Karpas-422 (cell line): ENCODE results near the gene HOXD8. TPM values are rescaled to one million over a fixed set of nuclear protein-coding genes. Genes with fewer than 3 reads are reported as not detected.

Experiments used
- DNase-seq: peaks from one replicate; pipeline ENCODE4 v3.0.0-alpha.2; 2015
- H2AFZ ChIP-seq: fragments of 200-600 bp; sonication (generic); 2 replicates; pipeline ENCODE4 v1.6.1; 2014; ENCODE audit warnings: antibody characterized with exemption, low read length, mixed read lengths
- H3K27ac ChIP-seq: fragments of 200-600 bp; sonication (generic); 2 replicates; pipeline ENCODE4 v1.5.1; 2014; ENCODE audit warnings: mild to moderate bottlenecking, low read length, moderate library complexity
- H3K27me3 ChIP-seq: fragments of 200-600 bp; sonication (generic); 2 replicates; pipeline ENCODE4 v1.6.1; 2014; ENCODE audit warnings: low read length, mixed read lengths
- H3K36me3 ChIP-seq: fragments of 200-600 bp; sonication (generic); 2 replicates; pipeline ENCODE4 v1.6.1; 2014; ENCODE audit warnings: low read length, mixed read lengths; ENCODE audit not compliant: insufficient read depth
- H3K4me1 ChIP-seq: fragments of 200-600 bp; sonication (generic); 2 replicates; pipeline ENCODE4 v1.6.1; 2014; ENCODE audit warnings: mild to moderate bottlenecking, low read length, mixed read lengths
- H3K4me2 ChIP-seq: fragments of 200-600 bp; sonication (generic); 2 replicates; pipeline ENCODE4 v1.6.1; 2014; ENCODE audit warnings: low read length, low read depth, mild to moderate bottlenecking; ENCODE audit not compliant: poor library complexity, severe bottlenecking
- H3K4me3 ChIP-seq: fragments of 200-600 bp; sonication (generic); 2 replicates; pipeline ENCODE4 v1.5.1; 2014; ENCODE audit warnings: mild to moderate bottlenecking, antibody characterized with exemption, low read length, mixed read lengths
- H3K79me2 ChIP-seq: fragments of 200-600 bp; sonication (generic); 2 replicates; pipeline ENCODE4 v1.6.1; 2014; ENCODE audit warnings: mild to moderate bottlenecking, low read length, mixed read lengths
- H3K9ac ChIP-seq: fragments of 200-600 bp; sonication (generic); 2 replicates; pipeline ENCODE4 v1.6.0; 2014; ENCODE audit warnings: low read length
- H3K9me2 ChIP-seq: fragments of 200-600 bp; sonication (generic), shearing (Covaris generic); replicated peaks from 2 replicates; pipeline ENCODE4 v1.6.0; 2014; ENCODE audit warnings: mild to moderate bottlenecking, low read length, moderate library complexity; ENCODE audit not compliant: insufficient read depth
- H3K9me3 ChIP-seq: fragments of 300-700, 200-600 bp; sonication (generic); 2 replicates; pipeline ENCODE4 v1.6.1; 2014; ENCODE audit warnings: low read length, mixed read lengths
- H4K20me1 ChIP-seq: fragments of 200-600 bp; sonication (generic); 2 replicates; pipeline ENCODE4 v1.6.1; 2014; ENCODE audit warnings: mild to moderate bottlenecking, antibody characterized with exemption, low read length, low read depth; ENCODE audit not compliant: insufficient read depth
- total RNA-seq: library from RNA; depleted of rRNA; stranded (reverse); fragments of >200 nt; shearing (Covaris generic); gene quantifications from 2 replicates; pipeline ENCODE4 v1.2.3, GENCODE V29; 2014; ENCODE audit warnings: low replicate concordance

Gene HOXD8
- total RNA-seq, 1 experiment from 2014 or later: not detected

DNA sequence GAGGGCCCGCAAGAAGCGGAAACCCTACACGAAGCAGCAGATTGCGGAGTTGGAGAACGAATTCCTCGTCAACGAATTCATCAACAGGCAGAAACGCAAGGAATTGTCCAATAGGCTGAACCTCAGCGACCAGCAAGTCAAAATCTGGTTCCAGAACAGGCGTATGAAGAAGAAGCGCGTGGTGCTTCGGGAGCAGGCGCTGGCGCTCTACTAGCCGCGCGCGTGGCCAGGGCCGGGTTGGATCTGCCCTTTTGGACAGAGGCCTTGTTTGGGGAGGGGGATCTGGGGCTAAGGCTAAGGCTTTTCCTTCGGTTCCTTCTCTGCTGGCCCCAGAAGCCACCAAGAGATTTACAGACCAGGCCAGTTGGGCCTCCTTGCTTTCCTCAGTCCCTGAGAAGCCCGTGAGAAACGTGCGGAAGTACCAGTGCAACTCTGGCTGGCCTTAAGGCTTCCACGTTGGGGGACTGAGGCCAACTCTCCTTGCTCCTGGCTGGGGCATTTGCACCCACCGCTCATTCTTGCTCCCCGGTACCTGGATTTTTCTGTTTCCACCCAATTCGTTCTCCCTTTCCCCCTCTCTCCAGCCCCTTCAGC is 28.9 kb upstream of the HOXD8 start:
- DNase-seq: no peak
- Histone ChIP-seq H3K9me3 (no peaks in the 10 kb centered on the region), H3K4me1 (peaks cover 17% of the 10 kb centered on the region), H3K9ac (no peak overlapping the region), H3K27ac (no peak overlapping the region), H3K79me2 (no peaks in the 10 kb centered on the region), H3K36me3 (no peaks in the 10 kb centered on the region), H3K4me3 (no peak overlapping the region), H3K27me3 (no peaks in the 10 kb centered on the region), H3K9me2 (no peaks in the 10 kb centered on the region), H2AFZ (no peak overlapping the region), H3K4me2 (no peak overlapping the region), H4K20me1 (no peaks in the 10 kb centered on the region)

DNA sequence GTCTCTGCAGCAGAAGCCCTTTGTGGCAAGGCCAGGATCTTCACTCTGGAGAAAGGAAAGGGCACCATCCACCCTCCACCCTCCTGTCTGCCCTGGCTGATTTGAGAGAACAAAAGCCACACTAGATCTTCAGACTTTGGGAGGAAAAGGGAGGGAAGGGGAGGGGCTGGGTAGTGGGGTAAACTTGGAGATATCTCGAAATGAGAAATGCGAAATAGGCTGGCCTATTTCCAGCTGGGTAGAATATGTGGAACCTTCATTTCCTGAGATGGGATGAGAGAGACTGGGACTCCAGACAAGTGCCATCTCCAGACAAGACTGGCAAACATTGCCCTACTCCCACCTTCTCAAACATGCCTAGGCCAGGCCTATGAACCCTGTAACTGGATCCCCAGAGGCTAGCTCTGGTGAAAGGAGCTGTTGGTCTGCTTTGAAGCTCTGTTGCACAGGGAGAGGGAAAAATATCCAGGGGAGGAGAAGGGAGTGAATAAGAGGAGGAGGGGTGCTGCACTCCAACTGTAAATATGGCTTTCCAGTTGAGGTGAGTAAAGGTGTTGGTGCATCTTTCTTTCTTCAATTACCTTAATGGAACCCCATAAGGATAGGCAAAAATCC is 28.2 kb upstream of the HOXD8 start:
- Histone ChIP-seq H3K4me3 (no peak overlapping the region), H3K9ac (no peak overlapping the region), H3K9me3 (no peaks in the 10 kb centered on the region), H3K27ac (no peak overlapping the region), H2AFZ (no peak overlapping the region), H3K4me2 (no peak overlapping the region), H3K9me2 (no peaks in the 10 kb centered on the region), H3K27me3 (no peaks in the 10 kb centered on the region), H3K36me3 (no peaks in the 10 kb centered on the region), H3K79me2 (no peaks in the 10 kb centered on the region), H4K20me1 (no peaks in the 10 kb centered on the region), H3K4me1 (peaks cover 15% of the 10 kb centered on the region)
- DNase-seq: no peak

DNA sequence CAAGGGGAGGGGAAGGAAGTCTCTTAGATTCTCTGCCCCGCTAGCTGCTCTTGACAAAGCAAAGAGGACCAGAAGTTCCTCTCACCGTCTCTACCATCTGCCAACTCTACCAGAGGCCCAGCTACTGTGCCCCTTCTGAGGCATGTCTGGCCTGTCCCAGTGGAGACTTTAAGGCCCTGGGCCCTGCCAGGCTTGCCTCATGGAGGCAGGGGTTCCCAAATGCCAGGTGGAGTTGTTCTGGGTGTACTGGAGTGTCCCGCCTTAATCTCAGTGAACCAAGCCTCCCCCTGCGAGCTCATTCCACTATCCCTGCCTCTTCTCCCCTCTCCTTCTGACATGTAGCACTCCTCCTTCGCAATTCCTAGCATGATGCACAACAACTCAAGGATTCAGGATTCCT is 27.7 kb upstream of the HOXD8 start:
- H3K9me2 ChIP-seq: no peaks in the 10 kb centered on the region
- H3K9me3 ChIP-seq: no peaks in the 10 kb centered on the region
- no peak for DNase-seq
- H3K27me3 ChIP-seq: no peaks in the 10 kb centered on the region
- no peak overlapping the region for H3K4me3 ChIP-seq
- H3K36me3 ChIP-seq: no peaks in the 10 kb centered on the region
- H3K4me2 ChIP-seq: no peak overlapping the region
- no peaks in the 10 kb centered on the region for H3K79me2 ChIP-seq
- H3K27ac ChIP-seq: no peak overlapping the region
- H3K4me1 ChIP-seq: peaks cover 10% of the 10 kb centered on the region
- no peak overlapping the region for H3K9ac ChIP-seq
- H4K20me1 ChIP-seq: no peaks in the 10 kb centered on the region
- H2AFZ ChIP-seq: no peak overlapping the region

DNA sequence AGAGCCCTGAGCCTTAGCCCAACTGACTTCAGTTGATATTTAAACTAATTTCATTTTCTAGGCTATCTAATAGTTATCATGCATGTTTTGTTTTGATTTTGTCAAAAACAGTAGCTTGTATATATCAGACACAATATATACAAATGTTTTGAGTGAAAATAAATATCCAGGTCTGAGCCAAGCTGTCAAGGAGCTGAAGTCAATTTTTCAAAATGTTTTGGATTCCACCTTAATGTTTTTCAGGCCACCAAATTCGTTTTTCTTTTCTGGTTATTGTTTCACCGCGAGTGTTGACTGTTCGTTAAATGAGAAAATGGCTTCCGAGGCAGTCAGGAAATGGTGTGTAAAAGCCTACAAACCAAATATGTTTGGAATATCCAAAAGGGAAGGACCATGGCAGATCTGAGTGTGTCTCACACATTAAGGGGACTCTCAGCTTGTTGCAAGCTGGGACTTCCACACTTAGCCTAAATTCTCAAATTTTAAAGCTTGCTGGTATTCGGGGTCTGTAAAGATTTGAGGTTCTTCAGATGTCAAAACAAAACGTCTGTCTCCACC is 27.1 kb upstream of the HOXD8 start:
- H3K79me2 ChIP-seq: no peaks in the 10 kb centered on the region
- peaks cover 5% of the 10 kb centered on the region for H3K4me1 ChIP-seq
- H3K4me2 ChIP-seq: no peak overlapping the region
- no peaks in the 10 kb centered on the region for H4K20me1 ChIP-seq
- no peaks in the 10 kb centered on the region for H3K9me2 ChIP-seq
- no peaks in the 10 kb centered on the region for H3K27me3 ChIP-seq
- H2AFZ ChIP-seq: no peak overlapping the region
- no peak overlapping the region for H3K27ac ChIP-seq
- DNase-seq: no peak
- no peaks in the 10 kb centered on the region for H3K9me3 ChIP-seq
- no peaks in the 10 kb centered on the region for H3K36me3 ChIP-seq
- H3K4me3 ChIP-seq: no peak overlapping the region
- no peak overlapping the region for H3K9ac ChIP-seq

DNA sequence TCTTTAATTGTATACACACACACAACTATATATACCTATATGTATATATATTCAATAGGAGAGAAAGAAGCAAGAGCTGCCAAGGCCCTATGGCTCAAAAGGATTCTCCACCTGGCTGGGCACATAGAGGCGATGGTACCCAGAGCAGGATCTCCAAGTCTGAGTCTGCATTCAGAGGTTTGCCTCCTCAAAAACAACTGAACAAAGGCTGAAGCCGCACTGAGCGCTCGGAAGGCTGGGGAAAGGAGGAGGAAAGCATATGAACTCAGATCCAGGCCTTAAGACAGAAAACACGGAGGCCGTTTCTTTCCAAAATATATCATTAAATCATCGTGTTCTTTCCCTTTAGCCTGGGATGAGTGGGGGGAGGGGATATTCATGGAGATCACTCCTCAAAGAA is 26.3 kb upstream of the HOXD8 start:
- Histone ChIP-seq H3K27ac (no peak overlapping the region), H3K9me3 (no peaks in the 10 kb centered on the region), H3K27me3 (no peaks in the 10 kb centered on the region), H3K4me2 (no peak overlapping the region), H4K20me1 (no peaks in the 10 kb centered on the region), H3K9ac (no peak overlapping the region), H3K79me2 (no peaks in the 10 kb centered on the region), H3K4me1 (no peaks in the 10 kb centered on the region), H2AFZ (no peak overlapping the region), H3K9me2 (no peaks in the 10 kb centered on the region), H3K36me3 (no peaks in the 10 kb centered on the region), H3K4me3 (no peak overlapping the region)
- no peak for DNase-seq

DNA sequence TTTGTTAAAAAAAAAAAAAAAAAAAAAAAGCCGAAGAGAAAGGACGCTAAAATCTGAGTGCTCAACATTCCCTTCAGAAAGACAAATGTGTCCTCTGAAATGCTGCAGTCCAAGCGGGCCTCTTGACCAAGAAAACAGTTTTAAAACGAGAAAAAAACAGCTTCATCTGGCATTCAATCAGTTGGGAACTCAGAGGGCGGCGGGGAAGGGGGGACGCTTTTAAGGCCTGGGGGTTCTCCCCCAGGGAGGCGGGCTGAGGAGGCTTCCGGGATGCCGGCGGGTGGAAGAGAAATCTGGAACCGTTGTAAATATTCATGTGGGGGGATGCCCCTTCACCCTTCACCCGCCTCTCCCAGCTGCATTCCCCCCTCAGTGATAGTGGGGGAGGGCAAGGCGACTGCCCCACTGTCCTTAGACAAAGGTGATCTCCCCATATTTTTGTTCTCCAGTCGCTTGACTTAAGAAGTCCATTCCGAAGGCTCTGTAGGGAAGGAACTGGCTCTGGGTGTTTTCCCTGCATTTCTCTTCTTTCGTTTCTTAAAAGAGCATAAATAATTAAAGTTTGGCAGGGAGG is 25.7 kb upstream of the HOXD8 start:
- no peaks in the 10 kb centered on the region for H3K79me2 ChIP-seq
- H3K4me2 ChIP-seq: no peak overlapping the region
- H2AFZ ChIP-seq: no peak overlapping the region
- H4K20me1 ChIP-seq: no peaks in the 10 kb centered on the region
- H3K9me2 ChIP-seq: no peaks in the 10 kb centered on the region
- no peak overlapping the region for H3K4me3 ChIP-seq
- H3K27me3 ChIP-seq: no peaks in the 10 kb centered on the region
- no peak overlapping the region for H3K9ac ChIP-seq
- no peak overlapping the region for H3K27ac ChIP-seq
- no peak for DNase-seq
- no peaks in the 10 kb centered on the region for H3K9me3 ChIP-seq
- no peaks in the 10 kb centered on the region for H3K36me3 ChIP-seq
- no peaks in the 10 kb centered on the region for H3K4me1 ChIP-seq

DNA sequence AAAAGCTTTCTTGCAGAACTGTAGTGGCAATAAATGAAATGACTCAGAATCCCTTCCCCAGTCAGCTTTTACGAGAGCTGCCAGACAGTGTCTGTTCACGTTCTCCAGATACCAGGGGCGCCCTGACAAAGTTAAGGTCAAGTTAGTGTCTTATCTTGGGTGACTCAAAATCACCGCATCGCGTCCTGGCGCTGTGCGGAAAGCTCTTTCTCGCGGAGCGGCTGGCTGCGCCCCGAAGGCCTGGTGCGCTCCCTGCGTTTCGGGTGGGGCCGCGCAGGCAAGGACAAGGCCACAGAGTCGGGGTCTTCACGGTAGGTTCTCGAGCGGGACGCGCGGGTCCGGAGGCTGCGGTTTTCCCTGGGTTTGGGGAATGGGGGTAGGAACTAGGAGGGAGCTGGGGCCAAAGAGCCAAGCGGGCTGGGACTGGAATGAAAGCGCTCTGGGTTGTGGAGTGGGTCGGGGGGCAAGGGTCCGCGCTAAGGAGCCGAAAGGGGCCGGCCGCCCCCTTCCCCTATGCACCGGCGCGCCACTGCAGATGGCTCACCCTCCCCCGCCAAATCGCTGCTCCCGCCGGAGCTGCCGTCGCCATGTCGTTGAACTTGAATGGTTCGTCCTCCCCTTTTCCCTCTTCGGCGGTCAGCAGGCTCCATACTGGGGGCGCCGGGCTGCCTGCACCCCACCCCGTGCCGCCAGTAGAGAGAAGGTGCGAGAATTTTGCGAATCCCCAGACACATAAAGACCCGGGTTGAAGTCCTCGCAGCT is 25.0 kb upstream of the HOXD8 start:
- Histone ChIP-seq H3K9ac (no peak overlapping the region), H2AFZ (no peak overlapping the region), H3K4me1 (no peaks in the 10 kb centered on the region), H3K36me3 (no peaks in the 10 kb centered on the region), H3K27ac (no peak overlapping the region), H3K9me3 (no peaks in the 10 kb centered on the region), H3K9me2 (no peaks in the 10 kb centered on the region), H3K79me2 (no peaks in the 10 kb centered on the region), H3K27me3 (no peaks in the 10 kb centered on the region), H3K4me2 (no peak overlapping the region), H3K4me3 (no peak overlapping the region), H4K20me1 (no peaks in the 10 kb centered on the region)
- DNase-seq: no peak

DNA sequence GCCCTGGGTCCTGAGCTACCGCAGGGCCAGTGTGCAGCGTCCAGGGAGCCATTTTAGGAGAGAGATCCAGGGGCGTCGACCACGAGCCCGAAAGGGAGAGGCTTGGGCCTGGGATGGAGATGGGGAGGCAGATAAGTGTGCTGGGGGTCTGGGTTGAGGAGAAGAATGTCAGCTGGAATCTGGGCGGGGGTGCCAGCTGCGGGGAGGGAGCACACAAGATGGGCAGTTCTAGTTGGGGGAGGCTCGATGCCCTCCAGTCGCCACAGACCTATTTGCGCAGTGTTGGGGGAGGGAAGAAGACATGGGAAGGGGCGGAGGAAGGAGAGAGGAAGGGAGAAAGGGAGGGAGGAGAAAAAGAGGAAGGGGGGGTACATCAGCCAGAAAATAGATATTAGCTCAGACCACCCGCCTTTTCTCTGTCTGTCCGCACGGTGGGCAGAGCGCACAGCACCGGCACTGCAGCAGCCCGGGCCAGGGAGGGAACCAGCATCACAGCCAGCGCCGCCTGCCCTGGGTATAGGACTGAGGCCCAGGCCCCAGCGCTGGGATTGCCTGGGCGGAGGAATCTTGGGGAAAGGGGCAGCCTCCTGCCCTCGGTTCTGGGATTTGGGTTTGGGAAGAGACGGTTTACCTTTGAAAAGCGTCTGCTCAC is 24.3 kb upstream of the HOXD8 start:
- Histone ChIP-seq H3K79me2 (no peaks in the 10 kb centered on the region), H3K9ac (no peak overlapping the region), H3K4me1 (no peaks in the 10 kb centered on the region), H3K9me2 (no peaks in the 10 kb centered on the region), H3K27me3 (no peaks in the 10 kb centered on the region), H3K27ac (no peak overlapping the region), H3K4me3 (no peak overlapping the region), H3K4me2 (no peak overlapping the region), H2AFZ (no peak overlapping the region), H4K20me1 (no peaks in the 10 kb centered on the region), H3K9me3 (no peaks in the 10 kb centered on the region), H3K36me3 (no peaks in the 10 kb centered on the region)
- DNase-seq: no peak
